Stimulated activated CD4-positive, alpha-beta T cell treated with anti-CD3 and anti-CD28 coated beads, Interleukin-4, amount 100 ng/mL, for 48 hours (primary cell): ENCODE results near the gene MLST8.

Experiments
- DNase-seq, 2 donors: peaks; one replicate each; pipeline ENCODE4 v3.0.0-alpha.2; 2020; ENCODE audit warnings: low read depth in 2 of 2

MLST8 gene

GRCh38 chr16:2205104-2205966, at the start of gene MLST8:
TSS of gene MLST8 (plus strand) at chr16:2205454. CDS start at chr16:2206086, 632 bp downstream.
- peak; percentile 76 to 81 for DNase-seq

GRCh38 chr16:2155977-2156848, 49.0 kb upstream of the MLST8 start:
- DNase-seq: no peak

- DNase-seq: no peak
These were observed 48.4 kb upstream of the MLST8 start for GRCh38 chr16:2156849-2157224.

- DNase-seq: no peak
These were observed 47.6 kb upstream of the MLST8 start for GRCh38 chr16:2157480-2158261.

DNA sequence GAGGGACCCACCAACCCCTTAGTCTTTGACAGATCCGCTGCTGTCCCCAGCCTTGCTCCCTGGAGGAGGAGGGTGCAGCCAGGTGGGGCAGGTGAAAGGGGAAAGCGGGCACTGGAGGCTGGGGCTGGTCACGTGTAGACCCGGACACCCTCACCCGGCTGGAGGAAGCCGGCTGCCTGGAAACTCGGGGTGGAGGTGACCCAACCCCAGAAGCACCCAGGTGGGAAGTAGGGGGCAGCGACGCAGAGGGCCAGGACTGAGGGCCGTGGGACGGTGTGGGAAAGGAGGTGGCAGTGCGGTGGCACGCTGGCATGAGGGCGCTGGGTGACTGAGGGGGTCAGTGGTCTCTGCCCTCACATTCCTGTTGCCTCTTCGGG, 47.0 kb upstream of the MLST8 start:
- no peak for DNase-seq

DNA sequence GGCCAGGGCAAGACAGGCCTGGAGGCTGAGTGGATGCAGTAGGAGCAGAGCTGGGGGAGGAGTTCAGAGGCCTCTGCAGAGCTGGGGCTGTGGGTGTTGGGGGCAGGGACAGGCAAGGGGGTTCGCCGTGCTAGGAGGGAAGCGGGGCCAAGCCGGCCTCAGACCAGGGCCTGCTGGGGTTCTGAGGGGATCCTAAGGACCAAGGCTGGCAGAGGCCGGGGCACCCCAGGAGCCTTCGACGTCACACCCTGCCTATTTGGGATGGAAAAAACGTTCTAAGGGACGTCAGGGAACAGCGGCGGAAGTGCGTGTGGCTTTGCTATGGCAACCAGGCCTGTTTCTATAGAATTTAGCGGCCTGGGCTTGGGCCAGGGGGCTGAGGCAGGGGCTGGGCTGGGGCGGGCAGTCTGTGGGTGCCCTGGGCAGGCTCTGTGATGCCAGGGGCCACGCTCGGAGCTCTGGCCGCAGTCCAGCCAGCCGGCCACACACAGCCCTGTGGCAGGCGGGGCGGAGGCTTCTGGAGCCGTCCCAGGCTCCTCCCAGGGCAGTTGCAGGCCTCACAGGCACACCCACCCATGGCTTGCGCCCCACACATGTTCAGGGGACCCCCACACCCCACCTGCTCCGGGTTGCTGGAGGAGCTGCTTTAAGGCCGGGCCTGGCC, 45.9 kb upstream of the MLST8 start:
- DNase-seq: no peak

- no peak for DNase-seq
These were observed 44.2 kb upstream of the MLST8 start for GRCh38 chr16:2160915-2161551.

GRCh38 chr16:2161911-2162310, 43.3 kb upstream of the MLST8 start:
- DNase-seq: no peak

DNA sequence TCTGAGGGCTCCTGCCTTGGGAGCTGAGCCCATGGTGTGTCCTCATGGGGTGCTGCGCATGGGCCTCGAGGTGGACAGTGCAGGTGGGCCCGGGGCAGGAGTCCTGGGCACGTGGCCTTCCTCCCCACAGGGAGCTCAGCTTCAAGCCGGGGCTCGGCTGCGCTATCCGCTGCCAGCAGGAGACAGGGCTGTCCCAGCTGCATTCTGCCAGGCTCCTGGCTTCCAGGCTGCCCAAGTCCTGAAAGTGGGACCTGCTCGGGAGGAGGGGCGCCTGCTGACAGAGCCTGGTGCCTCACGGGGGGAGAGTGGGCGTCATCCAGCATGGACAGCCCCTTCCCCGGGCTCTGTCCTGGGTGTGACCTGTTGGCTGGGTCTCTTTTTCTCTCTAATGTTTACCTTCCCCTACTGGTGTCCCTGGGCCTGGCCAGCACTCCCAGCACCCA, 42.6 kb upstream of the MLST8 start:
- DNase-seq: no peak

- DNase-seq: no peak
These were observed 41.9 kb upstream of the MLST8 start for GRCh38 chr16:2163211-2163881.

DNA sequence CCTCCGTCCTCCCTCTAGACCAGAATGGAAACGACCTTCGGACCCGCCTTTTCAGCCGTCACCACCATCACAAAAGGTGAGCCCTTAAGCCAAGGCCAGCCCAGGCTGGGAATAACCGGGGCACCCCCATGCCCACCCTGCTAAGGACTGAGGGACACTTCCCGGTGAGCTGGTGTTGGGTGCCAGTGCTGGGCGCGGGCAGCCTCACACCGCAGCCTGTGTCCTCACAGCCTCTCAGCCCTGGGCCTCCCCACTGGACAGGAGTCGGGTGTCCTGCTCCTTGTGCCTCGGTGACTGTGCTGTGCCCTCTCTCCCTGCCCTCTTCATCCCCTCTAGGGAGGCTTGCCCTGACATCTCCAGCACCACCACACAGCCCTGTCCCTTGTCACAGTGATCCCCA, 39.4 kb upstream of the MLST8 start:
- no peak for DNase-seq

DNA sequence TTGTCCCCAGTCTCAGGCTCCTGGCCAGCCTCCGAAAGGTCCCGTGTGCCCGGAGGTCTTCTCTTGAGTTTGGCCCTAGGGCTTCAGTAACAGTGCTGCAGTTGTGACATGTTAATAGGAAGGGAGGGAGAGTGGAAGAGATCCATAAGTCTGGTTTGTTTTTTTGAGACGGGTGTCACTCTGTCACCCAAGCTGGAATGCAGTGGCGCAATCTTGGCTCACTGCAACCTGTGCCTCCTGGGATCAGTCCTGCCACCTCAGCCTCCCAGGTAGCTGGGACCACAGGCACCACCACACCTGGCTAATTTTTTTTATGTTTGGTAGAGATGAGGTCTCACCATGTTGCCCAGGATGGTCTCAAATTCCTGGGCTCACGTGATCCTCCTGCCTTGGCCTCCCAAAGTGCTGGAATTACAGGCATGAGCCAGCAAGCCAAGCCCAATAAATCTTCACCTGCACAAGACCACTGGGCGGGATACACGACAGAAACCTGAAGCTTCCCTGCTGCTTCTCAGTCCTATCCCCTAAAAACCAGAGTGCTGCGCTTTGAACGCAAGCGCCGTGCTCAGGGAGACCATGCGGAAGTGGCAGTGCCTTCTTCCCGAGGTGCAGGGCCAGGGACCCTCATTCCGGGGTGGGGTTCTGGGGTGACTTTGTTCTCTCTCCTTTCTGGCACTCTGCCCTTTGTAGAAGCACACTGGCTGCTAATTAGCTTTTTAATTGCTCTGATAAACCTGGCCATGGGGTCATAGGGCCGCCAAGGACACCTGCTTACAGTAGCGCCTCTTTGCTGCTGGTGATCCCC, 38.8 kb upstream of the MLST8 start:
- no peak for DNase-seq

GRCh38 chr16:2167068-2167638, 38.1 kb upstream of the MLST8 start:
- no peak for DNase-seq

- DNase-seq: no peak
These were observed 35.2 kb upstream of the MLST8 start for GRCh38 chr16:2170080-2170479.

- DNase-seq: no peak
These were observed 34.4 kb upstream of the MLST8 start for GRCh38 chr16:2170587-2171435.

DNA sequence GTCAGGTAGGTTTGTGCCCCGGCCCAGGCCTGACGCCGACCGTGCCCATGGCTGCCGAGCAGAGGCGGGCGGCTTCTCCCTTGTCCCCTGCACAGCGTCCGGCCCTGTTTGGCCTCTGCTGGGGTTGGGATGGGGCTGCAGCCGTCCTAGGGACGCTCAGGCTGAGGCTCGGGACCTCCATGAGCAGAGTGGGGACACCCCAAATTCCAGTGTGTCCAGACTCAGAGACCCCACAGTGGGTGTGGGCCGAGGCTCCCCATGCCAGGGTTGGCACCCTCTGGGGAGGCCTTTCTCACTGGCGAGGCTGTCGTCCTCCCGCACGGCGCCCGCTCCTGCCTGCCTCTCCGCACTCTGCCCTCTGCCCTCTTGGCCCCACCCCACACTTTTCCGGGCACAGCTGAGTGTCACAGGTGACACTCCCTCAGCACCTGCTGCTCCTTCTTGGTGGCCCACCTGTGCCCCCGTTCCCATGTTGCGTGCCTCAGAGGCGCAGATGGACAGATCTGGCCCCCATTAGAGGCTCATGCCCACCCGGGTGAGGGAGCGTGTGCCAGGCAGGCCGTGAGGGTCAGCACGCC, 33.6 kb upstream of the MLST8 start:
- DNase-seq: no peak

- no peak for DNase-seq
These were observed 32.4 kb upstream of the MLST8 start for GRCh38 chr16:2172688-2173335.
